Stimulated activated CD4-positive, alpha-beta T cell treated with anti-CD3 and anti-CD28 coated beads, TNF-alpha, amount 100 ng/mL, for 48 hours (primary cell): Measurements from ENCODE around the gene SH3BP5.
A peak's percentile ranks its signal among the peaks of the same experiment; 100 is the strongest.

Source experiments
- DNase-seq, 3 donors: peaks; one replicate each; pipeline ENCODE4 v3.0.0-alpha.2; 2020; ENCODE audit warnings: low read depth in 3 of 3

SH3BP5 gene

DNA sequence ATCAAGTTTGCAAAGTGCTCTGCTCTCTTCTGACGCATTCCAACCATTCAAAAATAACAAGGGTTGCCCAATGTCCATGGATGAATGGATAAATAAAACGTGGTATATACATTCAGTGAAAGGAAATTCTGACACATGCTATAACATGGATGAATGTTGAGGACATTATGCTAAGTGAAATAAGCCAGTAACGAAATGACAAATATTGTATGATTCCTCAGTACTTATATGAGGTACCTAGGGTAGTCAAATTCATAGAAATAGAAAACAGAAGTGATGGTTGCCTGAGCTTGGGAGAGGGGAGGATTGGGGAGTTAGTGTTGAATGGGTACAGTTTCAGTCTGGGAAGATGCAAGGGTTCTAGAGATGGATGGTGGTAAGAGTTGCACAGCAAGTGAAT is 33.9 kb downstream of the SH3BP5 start:
- DNase-seq: no peak

DNA sequence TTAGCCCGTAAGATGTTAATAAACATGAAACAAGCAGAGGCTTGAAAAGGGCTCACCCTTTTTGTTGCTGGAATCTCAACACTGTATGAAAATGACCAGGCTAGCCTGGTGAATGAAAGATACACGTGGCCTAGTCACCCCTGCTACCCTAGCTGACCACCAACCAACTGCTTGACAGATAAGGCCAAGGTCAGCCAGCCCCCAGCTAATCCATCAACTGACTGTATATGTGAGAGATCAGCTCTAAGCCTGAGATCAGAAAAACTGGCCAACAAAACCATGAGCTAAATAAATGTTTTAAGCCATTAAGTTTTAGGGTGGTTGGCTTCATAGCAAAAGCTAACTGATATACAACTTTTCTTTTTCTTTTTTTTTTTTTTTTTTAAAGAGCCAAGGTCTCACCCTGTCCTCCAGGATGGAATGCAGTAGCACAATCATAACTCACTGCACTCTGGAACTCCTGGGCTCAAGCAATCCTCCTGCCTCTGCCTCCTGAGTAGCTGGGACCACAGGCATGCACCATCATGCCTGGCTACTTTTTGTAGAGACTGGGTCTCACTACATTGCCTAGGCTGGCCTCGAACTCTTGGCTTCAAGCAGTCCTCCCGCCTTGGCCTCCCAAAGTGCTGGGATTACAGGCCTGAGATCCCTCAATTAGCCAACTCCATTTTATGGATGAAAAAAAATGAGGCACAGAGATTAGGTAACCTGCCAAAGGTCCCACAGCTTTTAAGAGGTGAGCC is 34.6 kb downstream of the SH3BP5 start:
- no peak for DNase-seq

DNA sequence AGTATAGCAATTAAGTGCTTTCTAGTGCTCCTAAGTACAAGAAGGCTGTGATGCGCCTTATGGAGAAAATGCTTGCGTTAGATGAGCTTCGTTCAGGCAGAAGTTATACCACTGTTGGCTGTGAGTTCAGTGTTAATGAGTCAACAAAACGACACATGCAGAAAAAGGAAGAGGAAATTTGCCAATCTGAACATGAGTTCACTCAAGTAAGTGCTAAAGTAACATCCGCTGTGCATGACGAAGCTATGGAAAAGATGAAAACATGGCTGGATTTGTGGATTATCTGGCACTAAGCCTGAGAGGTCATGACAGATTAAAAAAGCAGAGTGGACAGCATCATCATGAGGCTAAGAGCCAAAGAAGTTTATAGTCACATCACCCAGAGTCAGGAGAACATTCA is 36.9 kb downstream of the SH3BP5 start:
- no peak for DNase-seq

DNA sequence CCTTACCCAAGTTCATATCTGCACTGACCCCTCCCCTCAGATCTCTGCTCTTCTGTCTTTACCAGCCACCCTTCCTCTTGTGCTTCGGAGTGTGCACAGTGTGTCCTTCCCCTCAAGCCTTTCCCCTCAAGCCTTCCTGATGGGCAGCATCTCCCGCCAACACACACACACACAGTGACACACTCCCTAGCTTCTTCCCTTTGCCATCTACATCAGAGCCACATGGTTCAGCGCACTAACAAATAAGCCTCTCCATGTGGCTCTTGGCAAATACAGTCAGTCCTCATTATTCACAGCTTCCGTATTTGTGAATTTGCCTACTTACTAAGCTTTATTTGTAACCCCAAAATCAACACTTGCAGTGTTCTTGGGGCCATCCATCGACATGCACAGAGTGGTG is 37.5 kb downstream of the SH3BP5 start:
- DNase-seq: no peak

DNA sequence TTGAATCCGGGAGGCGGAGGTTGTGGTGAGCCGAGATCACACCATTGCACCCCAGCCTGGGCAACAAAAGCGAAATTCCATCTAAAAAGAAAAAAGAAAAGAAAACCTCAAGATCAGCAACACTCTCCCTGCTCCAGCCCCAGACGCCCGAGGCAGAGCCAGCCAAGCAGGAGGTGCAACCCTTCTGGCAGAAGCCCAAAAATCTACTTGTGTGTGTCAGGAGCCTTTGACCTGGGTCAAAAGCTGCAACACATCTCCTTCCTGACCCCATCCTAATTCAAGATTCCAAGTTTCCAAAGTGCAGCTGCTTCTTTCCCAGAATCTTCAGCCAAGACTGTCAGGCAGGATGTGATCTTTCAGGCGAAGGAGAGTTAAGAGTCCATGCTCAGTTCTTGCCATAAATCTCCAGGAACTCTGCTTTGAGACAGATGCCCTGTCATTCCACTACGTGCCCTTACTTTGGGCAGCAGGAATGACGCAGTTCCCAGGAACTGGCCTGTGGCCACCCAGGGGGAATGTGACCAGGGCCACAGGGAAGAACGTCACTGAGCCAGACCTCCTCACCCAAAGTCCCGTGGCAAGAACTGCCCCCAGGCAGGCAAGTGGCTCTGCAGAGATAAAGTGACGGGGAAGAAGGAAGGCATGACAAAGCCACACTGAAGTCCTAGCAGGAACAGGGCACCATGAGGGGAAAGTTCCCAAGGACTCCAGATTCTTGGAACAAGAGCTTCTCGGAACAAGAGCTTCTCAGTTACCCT is 39.4 kb downstream of the SH3BP5 start:
- DNase-seq: no peak

DNA sequence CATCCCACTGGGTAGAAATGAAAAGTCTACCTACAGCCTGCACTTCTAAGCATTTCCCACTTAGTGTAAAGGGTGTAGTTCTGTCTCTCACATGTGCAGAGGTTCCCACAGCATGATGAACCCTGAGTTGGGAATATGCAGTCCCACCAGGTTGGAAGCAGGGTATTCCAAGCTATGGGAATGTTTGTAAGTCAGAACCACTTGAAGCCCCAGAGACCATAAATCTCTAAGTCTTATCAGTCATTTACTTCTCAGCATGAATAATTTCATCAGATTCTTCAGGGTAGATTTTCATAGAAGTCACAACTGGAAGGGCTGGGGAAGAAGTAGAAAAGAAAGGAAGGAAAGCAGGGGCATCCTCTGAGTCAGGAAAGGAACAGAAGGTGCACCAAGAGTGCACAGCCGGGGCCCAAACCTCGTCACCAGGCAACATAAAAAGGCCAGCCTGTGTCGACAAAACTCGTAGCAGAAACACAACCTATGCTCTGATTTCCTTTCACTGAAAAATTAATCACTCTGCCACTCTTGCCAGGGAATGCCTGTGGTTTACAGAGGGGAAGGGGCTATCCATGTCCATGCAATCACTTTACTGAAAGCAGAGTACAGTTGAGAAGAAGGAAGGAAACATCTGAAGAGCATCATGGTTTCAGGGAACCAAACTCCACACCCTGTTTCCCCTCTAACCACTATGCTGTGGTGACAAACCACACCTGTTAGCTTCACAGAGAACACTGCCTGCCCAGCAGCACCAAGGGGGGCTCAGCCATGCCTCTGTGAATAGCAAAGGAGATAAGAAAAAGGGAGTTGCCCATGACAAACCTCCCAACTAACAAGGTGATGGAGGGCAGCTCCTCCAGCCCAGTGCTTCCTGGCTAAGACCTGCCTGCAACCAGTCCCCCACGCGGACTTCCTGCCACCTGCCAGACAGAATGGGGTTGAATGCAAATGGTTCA is 40.5 kb downstream of the SH3BP5 start:
- peak in 1 of 3 donors; percentile 29 for DNase-seq

DNA sequence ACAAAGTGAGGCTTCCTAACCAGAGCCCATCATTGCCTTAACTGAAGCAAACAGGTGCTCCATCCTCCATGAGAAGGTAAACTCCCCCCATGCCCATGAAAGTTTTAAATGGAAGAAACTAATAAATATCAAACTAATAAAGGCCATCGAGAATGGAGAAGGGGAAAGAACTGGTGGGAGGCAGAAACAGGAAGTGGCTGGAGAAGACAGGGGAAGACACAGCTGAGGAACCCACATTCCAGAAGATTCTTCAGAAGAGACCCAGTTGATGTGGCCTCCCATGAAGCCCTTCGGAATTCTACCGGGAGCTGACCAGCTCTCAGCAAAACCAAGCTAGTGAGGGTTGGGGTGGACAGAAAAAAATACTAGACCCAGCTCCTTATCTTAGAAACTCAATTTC is 41.6 kb downstream of the SH3BP5 start:
- no peak for DNase-seq

DNA sequence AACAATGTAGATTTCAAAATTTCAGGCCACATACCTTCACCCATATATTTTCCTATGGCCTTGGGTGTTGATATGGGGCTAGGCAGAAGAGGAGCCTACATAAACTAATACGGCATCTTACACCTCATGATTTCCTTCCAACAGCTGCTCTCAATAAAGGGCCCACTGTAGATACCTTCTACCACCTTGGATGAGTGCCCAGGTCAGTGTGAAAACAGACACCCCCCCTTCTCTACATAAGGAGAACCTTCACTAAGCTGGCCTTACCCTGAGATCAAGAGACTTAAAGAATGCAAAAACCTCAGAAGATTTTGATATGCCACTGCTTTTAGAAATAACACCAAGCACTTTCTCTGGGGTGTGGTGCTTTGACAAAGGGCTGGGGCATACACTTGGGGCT is 42.7 kb downstream of the SH3BP5 start:
- DNase-seq: no peak

DNA sequence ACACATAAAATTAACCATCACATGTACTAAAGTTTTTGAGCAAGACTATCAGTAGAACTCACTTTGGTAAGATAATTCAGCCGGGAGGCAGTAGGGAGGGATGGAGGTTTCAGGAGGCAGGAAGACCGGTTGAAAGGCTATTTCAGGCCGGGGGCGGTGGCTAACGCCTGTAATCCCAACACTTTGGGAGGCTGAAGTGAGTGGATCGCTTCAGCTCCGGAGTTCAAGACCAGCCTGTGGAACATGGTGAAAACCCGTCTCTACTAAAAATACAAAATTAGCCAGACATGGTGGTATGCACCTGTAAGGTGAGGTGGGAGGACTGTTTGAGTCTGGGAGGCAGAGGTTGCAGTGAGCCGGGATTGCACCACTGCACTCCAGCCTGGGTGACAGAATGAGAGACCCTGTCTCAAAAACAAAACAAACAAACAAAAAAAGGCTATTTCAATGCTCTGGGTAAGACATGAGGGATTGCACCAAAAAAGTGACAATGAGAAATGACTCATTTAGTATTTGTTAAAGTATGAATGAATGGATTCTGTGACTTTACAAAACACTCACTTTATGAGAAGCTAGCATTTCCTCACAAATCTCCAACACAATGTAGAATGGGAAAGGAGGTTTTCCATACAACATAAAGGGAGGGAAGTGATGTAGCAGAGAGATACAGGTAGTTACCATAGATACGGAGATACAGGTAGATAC is 43.9 kb downstream of the SH3BP5 start:
- DNase-seq: no peak

DNA sequence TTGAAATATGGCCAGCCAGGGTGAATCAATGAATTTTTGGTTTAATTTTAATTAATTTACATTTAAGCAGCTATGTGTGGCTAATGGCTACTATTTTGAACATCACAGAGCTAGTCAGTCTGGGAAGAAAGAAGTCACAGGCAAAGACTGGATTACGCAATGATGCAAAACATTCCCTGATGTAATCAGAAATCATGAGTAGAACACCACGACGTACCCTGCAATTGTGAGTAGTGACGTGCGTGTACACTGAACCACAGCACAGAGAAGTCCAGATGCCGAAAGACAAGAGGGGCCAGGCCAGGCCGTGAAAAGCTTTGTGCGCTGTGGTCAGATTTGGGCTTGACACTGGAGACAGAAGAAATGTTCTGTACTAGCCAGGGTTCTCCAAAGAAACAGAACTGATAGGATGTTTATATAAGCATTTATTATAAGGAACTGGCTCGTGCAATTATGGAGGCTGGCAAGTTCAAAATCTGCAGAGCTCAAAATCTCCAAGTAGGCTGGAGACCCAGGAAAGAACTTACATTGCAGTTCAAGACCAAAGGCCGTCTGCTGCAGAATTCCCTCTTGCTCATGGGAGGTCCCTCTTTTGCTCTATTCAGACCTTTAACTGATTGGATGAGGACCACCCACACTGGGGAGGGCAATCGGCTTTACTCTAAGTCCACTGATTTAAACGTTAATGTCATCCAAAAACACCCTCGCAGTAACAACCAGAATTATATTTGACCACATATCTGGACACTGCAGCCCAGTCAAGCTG is 44.6 kb downstream of the SH3BP5 start:
- no peak for DNase-seq

DNA sequence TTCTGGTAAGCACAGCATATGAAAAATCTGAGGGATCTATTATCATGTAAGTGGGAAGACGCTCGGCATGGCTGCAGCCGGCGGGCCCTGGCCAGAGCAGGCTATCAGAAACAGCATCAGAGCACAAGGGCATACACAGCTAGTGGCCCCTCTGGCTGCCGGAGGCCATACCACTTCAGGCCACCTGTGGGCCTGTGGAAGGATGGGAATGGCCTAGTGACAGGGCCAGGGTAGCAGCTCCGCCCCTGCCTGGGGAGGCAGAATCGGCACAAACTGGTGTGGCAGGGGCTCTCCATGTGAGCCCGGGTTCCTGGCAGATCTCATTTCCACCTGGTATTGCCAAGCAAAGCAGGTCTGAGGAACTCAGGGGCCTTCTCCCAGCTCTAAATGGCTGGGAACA is 46.4 kb downstream of the SH3BP5 start:
- no peak for DNase-seq

DNA sequence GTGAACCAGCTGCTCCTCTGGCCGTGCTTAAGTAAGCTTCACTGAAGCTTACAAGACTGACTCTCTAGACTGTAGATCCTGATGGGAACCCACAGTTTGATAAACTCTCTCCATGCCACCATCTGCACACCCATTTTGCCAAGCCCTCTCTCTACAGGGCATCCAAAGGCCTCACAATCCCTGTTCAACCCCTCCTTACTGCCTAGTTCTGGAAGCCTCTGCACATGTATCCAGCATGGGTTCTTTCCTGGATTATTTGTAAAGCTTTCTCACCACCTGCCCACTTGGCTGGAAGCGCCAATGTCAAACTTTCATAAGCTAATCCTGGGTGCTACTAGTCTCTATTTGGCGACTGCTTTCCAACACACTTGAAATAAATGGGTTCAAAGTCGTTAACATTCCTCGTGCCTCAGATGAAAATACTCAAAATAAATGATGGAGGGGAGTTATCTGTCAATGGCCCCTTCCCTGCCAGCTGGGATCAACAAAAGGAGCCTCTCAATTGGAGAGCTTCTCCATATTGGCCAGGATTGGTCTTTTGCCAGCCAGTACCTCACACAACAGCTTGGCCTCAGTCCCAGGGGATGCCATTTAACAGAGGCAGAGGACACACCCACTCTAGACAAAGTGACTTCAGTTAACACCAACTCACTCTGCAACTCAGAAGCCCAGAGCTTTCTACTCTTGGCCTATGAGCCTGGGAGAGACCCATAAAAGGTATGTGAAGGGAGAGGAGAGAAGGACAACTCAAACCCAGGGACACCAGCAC is 48.1 kb downstream of the SH3BP5 start:
- DNase-seq: no peak

DNA sequence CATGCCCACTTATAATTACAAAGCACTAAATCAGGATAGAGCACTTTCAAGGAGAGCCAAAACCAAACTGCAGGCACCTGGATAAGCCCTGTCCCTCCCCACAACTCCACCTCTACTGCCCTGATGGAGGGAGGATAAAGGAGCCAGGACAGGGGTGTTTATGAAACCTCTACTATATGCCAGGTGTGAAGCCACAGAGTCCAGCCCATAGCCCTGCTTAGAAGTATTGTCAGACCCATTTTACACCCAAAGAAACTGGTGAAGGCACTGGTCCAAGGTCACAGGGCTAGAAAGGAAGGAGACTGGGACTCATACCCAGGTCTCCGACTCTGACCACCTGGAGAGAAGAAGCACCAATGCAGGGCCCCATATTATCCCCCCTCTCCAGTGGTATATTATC is 48.7 kb downstream of the SH3BP5 start:
- no peak for DNase-seq

DNA sequence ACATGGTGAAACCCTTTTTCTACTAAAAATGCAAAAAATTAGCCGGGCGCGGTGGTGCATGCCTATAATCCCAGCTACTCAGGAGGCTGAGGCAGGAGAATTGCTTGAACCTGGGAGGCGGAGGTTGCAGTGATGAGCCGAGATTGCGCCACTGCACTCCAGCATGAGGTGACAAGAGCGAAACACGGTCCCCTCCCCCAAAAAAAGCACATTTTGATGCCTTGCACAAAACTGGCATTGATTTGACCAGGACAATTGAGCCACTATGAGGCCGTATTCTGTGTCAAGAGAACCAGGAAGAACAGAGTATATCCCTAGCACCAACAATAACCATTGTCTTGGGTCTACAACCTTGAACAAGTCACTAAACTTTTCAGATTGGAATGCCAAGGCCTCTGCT is 50.6 kb downstream of the SH3BP5 start:
- no peak for DNase-seq

DNA sequence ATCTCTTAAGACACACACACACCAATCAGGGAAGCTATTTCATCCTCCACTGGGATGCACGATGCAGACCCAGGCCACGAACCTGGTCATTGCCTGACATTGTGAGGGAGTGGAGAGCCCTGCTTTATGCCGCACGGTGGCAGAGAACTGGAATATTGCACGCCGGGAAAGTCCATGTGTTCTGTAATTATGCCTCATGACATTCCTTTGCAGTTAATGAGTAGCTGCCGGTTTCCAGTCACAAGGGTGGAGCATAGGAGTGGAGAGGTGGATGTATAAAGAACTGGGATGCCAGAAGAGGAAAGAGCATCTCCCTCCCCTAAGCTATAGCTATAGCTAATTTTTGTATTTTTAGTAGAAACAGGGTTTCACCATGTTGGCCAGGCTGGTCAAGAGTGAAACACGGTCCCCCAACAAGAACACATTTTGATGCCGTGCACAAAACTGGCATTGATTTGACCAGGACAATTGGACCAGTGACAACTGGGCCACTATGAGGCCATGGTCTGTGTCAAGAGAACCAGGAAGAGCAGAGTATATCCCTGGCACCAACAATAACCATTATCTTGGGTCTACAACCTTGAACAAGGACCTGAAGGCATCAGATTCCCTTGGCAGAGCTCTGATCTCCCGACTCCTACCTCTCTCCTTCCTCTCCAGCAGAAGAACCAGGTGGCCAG is 51.4 kb downstream of the SH3BP5 start:
- DNase-seq: no peak

DNA sequence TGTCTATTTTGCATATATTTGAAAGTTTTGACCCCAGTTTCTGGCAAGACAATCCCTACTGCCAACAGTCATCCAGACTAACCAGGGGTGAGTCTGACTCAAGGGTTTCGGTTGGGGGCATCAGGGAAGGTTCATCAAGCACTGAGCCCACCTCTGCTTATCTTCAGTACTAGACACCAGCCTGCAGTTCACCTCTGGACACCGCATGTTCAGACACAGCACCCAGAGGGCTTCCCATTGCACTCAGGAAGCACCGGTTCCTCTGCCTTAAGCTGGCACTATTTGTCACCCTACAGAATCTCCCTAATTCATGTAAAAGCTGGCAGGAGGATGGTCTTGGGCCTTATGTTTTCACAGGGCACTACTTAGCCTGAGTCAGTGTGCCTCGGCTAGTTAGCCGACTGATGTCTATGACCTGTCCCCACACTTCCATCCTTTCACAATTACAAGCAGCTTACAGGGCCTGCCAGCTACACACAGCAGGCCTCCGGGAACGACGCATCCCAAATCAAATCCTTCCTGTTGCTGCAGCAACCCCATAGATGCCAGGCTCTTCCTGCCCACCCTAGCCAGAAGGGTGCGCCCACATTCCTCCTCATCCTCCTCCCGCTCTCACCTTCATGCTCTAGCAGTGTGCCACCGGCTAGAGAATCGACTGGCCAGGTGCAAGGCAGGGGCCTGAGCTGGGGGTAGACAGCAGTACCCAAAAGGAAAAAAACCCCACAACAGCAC is 52.5 kb downstream of the SH3BP5 start:
- no peak for DNase-seq

DNA sequence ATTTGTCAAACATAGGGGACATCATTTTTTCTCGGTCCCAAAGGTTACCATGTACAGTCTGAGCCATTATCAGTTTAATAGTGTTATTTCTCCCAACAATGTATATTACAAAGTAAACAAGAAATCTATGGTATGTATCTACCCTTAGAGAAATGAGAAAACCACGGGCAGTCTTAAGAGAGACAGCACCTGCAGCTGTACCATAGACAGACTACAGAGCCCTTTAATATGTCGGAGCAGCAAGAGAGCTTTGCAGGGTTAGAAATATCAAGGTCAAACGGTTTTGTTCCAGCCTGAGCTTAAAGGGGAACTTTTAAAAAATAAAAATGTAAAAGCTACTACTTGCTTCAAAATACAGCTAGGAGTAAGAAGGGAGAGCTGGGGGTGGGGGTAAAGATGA is 53.2 kb downstream of the SH3BP5 start:
- no peak for DNase-seq

DNA sequence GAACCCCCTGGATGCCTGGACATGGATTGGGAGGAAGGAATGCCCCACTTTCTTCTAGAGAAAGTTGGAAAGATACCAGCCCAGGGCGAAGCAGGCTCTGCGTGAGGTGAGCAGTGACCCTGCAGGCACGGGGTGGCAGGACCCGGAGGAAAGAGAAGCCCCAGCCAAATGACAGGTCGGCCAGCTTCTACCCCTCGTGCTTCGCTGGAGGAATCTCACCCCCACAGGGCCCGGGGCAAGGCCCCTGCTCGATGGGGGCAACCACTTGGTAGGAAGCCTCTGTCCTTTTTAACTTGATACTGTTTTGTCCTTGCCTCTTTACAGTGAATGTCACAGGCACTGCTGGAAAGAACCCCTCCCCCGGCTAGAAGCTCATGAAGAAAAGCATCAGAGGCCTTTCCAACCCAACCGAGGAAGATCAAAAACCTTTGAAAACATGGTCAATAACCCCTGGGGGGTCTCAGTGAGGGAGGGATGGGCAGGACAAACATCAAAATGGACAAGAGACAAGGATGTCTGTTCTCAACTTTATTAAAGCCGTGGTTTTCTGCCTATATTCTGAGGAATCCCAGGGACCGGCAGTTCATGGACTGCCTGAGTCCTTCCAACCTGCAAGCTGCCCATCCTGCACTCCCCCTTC is 54.4 kb downstream of the SH3BP5 start:
- DNase-seq: no peak
